ENCODE measurements around the gene ANO2.

Gene ANO2

GRCh38 chr12:5623411-5623810 is 321.6 kb downstream of the ANO2 start:
- DNase-seq (ENCODE audit: low read depth in 2 of 2) = no peak

DNA sequence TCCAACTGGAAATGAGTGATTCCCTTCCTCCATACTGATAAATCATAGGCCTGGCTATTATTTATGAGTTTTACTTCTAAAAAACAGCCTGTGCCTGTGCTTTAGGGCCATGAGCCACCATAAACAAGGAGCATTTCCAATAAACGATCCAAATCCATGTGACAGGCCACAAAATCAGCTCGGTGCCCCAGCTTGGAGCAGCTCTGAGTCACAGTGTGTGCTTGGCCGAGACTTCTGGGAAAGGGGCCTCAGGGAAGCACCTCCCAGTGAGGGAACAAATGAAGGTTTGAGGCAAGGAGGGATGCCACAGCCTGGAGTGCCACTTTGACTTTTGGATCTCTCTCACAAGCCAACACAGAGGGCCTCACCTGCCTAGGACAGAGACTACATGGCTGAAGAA is 322.8 kb downstream of the ANO2 start:
- DNase-seq (ENCODE audit: low read depth in 2 of 2) = no peak

GRCh38 chr12:5621329-5621728 is 323.7 kb downstream of the ANO2 start:
- no peak for DNase-seq (ENCODE audit: low read depth in 2 of 2)

GRCh38 chr12:5620896-5621295 is 324.2 kb downstream of the ANO2 start:
- DNase-seq (ENCODE audit: low read depth in 2 of 2) = no peak

DNA sequence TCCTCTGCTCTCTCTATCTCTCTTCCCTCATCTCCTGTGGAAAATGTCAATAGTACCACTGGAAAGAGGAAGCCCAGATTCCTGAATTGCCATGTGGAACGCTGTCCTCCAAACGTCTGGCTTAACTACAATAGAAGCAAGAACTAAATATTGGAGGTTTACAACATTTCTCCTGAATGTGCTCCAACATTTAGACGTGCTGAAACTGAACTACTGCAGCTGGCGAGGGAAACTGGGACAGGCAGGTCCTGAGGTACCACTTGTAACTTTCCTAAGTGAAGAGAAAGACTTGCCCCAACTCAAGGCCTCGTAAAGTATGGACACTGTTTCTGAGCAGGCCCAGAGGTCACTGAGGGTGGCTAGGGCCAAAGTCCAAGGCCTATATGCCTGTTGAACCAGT is 325.4 kb downstream of the ANO2 start:
- DNase-seq (ENCODE audit: low read depth in 2 of 2) = no peak

- no peak for DNase-seq (ENCODE audit: low read depth in 2 of 2)
Observed at GRCh38 chr12:5616854-5617253, 328.2 kb downstream of the ANO2 start.

DNA sequence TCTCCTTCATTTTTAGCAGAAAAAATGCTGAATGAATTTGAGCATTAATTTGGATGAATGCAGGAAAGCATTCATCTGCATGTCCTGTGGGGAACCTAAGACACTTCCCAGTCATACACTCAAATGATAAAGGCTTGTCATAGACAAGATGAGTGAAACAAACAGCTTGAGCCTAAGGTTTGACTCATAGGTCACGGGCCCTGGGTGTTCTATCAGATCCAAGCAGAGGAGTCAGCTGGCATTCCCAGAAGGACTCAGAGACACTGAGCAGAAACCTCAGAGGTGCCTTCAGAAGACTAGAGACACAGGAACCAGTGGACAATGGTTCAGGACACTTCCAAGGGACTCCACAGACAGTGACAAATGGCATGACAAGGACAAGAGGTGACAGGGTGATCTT is 329.3 kb downstream of the ANO2 start:
- DNase-seq (ENCODE audit: low read depth in 2 of 2) = no peak

DNA sequence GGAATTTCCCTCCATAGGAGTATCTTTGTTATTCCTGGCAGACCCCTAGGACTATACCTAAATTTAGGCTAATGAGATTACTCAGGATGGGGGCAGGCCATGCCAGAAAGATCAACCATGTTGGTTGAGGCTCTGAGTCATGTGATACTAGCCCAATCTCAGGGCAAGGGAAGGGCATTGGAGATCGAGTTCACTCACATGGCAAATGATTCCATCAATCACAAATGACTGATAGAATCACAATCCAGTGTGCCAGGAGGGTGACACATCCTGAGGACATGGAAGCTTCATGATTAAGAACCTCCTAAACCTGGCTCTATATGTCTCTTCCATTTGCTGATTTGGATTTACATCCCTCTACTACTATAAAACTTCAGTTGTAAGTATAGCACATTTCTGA is 330.8 kb downstream of the ANO2 start:
- DNase-seq (ENCODE audit: low read depth in 2 of 2) = no peak

DNA sequence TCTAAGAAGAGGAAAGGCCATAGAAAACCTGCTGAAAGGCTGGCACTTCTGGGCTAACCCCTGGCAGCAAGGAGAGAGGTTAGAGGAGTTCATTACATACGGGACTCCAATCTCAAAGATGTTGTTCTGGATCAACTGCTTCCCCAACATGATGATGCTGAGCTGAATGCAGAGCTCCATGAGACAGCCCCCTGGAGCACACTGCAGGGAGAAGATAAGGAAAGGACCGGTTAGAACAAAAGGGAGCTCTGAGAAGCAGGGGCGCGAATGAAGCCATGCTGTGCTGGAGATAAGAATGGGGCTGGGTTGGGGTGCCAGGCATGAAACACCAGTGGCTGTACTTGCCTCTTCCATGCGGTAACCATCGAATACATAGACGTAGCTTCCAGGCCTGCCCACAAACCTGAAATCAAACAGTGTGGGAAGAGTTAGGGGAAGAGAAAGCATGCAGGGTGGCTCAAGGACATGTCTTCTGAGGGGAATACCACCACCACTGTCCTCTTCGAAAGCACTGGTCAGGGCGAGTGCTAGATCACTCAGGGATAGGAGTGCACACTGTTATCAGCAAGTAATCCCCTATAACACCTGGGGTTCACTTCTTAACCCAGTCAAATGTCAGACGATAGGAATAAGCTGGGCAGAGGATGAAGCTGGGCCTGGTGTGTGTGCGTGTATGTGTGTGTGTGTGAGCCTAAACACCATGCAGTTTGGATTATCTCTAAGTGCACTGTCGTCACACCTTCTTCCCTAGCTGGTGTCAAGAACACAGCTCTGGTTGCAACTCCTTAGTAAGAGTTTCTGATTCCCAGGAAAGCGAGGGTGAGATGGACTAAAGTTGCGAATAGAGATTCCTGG is 332.3 kb downstream of the ANO2 start:
- DNase-seq (ENCODE audit: low read depth in 2 of 2) = no peak

- DNase-seq (ENCODE audit: low read depth in 2 of 2) = no peak
Observed at GRCh38 chr12:5611162-5611561, 333.9 kb downstream of the ANO2 start.

- no peak for DNase-seq (ENCODE audit: low read depth in 2 of 2)
Observed at GRCh38 chr12:5599378-5599777, 345.7 kb downstream of the ANO2 start.

GRCh38 chr12:5593998-5594397 is 351.1 kb downstream of the ANO2 start:
- DNase-seq (ENCODE audit: low read depth in 2 of 2) = no peak

- DNase-seq (ENCODE audit: low read depth in 2 of 2) = no peak
Observed at GRCh38 chr12:5593086-5593485, 352.0 kb downstream of the ANO2 start.

- DNase-seq (ENCODE audit: low read depth in 2 of 2) = no peak
Observed at GRCh38 chr12:5592310-5592709, 352.7 kb downstream of the ANO2 start.

GRCh38 chr12:5590316-5590715 is 354.7 kb downstream of the ANO2 start:
- DNase-seq (ENCODE audit: low read depth in 2 of 2) = no peak

GRCh38 chr12:5589054-5589453 is 356.0 kb downstream of the ANO2 start:
- no peak for DNase-seq (ENCODE audit: low read depth in 2 of 2)

DNA sequence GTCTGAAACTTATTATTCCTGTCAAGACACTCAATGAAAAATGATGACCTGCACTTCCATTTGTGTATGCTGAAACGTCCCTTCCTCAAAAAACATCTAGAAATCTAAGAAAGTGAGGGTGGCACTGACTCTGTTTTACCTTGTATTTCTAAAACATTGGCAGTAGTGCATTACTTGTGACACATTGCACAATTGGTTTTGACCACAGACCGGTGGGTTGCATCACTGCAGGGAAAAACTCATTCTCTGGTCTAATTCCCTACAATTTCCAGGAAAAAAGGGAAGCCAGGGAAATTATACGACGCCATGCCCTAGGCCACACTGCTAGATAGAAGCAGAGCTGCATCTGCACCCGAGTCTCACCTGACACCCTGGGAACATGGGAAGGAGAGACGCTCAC is 356.5 kb downstream of the ANO2 start:
- no peak for DNase-seq (ENCODE audit: low read depth in 2 of 2)

DNA sequence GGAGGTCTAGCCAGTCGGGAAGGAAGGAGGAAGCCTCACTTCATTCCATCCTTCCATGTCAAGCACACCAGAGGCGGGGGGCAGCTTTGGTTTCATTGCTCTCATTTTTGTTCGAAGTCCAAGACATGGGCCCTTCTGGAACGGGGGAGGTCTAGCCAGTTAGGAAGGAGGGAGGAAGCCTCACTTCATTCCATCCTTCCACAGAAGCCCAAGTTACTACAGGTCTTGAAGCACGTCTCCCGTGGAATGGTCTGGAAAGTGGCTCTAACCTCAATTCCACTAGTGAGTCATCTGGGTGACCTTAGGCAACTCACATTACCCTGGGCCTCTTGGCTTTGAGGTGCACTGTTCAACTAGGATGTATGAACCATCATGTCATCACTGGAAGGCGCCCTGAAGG is 356.9 kb downstream of the ANO2 start:
- no peak for DNase-seq (ENCODE audit: low read depth in 2 of 2)

GRCh38 chr12:5587711-5588121 is 357.3 kb downstream of the ANO2 start:
- DNase-seq (ENCODE audit: low read depth in 2 of 2) = no peak

GRCh38 chr12:5586201-5586600 is 358.9 kb downstream of the ANO2 start:
- DNase-seq (ENCODE audit: low read depth in 2 of 2) = no peak

DNA sequence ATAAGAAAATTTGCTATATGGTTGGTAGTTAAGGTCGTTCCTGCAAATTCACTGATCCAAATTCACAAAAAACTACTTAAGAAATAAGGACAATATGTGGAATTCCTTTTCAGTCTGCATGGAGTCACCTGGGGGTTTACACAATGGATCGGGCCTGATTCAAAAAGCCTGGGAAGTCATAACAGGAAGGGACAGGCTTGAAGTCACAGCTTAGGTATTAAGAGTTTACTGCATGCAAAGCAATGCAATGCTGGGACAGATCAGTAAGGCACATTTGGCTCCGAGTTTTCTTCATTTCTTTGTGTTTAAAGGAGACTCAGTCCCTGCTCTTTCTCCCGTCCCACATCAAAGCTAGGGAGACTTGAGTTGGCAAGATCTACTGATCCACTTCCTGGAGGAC is 359.9 kb downstream of the ANO2 start:
- DNase-seq (ENCODE audit: low read depth in 2 of 2) = no peak

GRCh38 chr12:5584412-5585175 is 360.5 kb downstream of the ANO2 start:
- DNase-seq (ENCODE audit: low read depth in 2 of 2) = no peak

GRCh38 chr12:5582541-5582940 is 362.5 kb downstream of the ANO2 start:
- DNase-seq (ENCODE audit: low read depth in 2 of 2) = no peak

Measured in stimulated activated CD8-positive, alpha-beta memory T cell treated with anti-CD3 and anti-CD28 coated beads, Interleukin-15, amount 100 ng/mL, for 4 hours (primary cell).